ENCODE results near the gene RXRA. TPM values are rescaled to one million over a fixed set of nuclear protein-coding genes. Genes with fewer than 3 reads are reported as not detected.

The RXRA gene
- polyA plus RNA-seq, 1 of the 3 experiments (the other 2 are of a cell fraction) = 7.6 TPM

DNA sequence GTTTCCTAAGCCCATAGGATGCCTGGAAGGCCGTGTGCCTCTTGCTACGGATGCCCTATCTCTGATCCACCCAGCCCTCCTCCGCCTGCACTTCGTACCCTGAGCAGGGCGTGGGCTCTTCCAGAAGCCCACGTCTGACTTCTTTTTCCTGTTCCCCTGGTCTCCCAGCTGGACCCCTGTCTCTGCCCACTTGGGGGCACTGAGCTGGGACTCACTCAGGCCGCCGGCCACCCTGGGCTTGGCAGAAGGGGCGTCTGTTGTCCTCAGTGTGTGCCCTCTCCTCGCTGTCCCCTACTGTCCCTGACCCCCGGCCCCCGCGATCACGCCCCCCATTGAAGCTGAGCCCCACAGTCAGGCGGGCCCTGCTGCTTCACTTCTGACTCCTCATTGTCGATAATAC is 22.0 kb upstream of the RXRA start:
- peaks cover 6% of the 10 kb centered on the region; the same call in 1 of the 2 replicates for H3K27me3 ChIP-seq (ENCODE audit: insufficient read depth)
- H3K27ac ChIP-seq (ENCODE audit: low read depth in 2 of 2, low read length in 1 of 2) = no peak overlapping the region
- H3F3A ChIP-seq (replicated peaks; ENCODE audit: insufficient read depth) = no peaks in the 10 kb centered on the region
- CTCF ChIA-PET = interaction anchor here (1.0 to 2.3 kb wide), 3 partner anchors 11 to 21 kb away, joined by 3 to 7 read pairs (median 3); no protein-coding TSS in a partner anchor
- H2AFZ ChIP-seq (ENCODE audit: low read depth) = no peak overlapping the region
- no peaks in the 10 kb centered on the region for H3K9me2 ChIP-seq
- WGBS (ENCODE audit: low lambda C conversion rate) = 71% methylated on average over 16 of the region's 16 CpGs
- no peaks in the 10 kb centered on the region for H3K79me2 ChIP-seq (ENCODE audit: insufficient read depth)
- H4K20me1 ChIP-seq (ENCODE audit: insufficient read depth) = no peaks in the 10 kb centered on the region
- H3K36me3 ChIP-seq (replicated peaks in 1 of 2; ENCODE audit: control insufficient read depth in 1 of 2, insufficient read depth in 2 of 2, low read length in 1 of 2) = no peaks in the 10 kb centered on the region
- POLR2A ChIA-PET = no interaction called here
- DNase-seq = no peak
- TF ChIP-seq, protein P1, sequence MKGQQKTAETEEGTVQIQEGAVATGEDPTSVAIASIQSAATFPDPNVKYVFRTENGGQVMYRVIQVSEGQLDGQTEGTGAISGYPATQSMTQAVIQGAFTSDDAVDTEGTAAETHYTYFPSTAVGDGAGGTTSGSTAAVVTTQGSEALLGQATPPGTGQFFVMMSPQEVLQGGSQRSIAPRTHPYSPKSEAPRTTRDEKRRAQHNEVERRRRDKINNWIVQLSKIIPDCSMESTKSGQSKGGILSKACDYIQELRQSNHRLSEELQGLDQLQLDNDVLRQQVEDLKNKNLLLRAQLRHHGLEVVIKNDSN (IDR thresholded peaks at IDR 0.05; ENCODE audit: borderline replicate concordance, low read depth) = no peak
- TF ChIP-seq JUND (IDR thresholded peaks at IDR 0.05) = no peak
- TF ChIP-seq RFX5 (IDR thresholded peaks at IDR 0.05; ENCODE audit: low read length) = no peak
- TF ChIP-seq, protein P2, sequence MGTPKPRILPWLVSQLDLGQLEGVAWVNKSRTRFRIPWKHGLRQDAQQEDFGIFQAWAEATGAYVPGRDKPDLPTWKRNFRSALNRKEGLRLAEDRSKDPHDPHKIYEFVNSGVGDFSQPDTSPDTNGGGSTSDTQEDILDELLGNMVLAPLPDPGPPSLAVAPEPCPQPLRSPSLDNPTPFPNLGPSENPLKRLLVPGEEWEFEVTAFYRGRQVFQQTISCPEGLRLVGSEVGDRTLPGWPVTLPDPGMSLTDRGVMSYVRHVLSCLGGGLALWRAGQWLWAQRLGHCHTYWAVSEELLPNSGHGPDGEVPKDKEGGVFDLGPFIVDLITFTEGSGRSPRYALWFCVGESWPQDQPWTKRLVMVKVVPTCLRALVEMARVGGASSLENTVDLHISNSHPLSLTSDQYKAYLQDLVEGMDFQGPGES (IDR thresholded peaks at IDR 0.05; ENCODE audit: low read depth, low read length) = no peak
- no peak for TF ChIP-seq TEAD4 (IDR thresholded peaks at IDR 0.05; ENCODE audit: borderline replicate concordance, insufficient read depth)
- TF ChIP-seq TCF12 (IDR thresholded peaks at IDR 0.05) = no peak
- TF ChIP-seq RCOR1 (IDR thresholded peaks at IDR 0.05; ENCODE audit: low read length) = no peak
- TF ChIP-seq CTCF (IDR thresholded peaks at IDR 0.05) = no peak
- TF ChIP-seq, protein P3, sequence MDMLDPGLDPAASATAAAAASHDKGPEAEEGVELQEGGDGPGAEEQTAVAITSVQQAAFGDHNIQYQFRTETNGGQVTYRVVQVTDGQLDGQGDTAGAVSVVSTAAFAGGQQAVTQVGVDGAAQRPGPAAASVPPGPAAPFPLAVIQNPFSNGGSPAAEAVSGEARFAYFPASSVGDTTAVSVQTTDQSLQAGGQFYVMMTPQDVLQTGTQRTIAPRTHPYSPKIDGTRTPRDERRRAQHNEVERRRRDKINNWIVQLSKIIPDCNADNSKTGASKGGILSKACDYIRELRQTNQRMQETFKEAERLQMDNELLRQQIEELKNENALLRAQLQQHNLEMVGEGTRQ (IDR thresholded peaks at IDR 0.05; ENCODE audit: borderline replicate concordance, low read depth, low read length) = no peak
- no peak for TF ChIP-seq GABPA (IDR thresholded peaks at IDR 0.05; ENCODE audit: low read depth)
- no peak for TF ChIP-seq RAD21 (IDR thresholded peaks at IDR 0.05; ENCODE audit: low read length)
- no peak for TF ChIP-seq FOXM1 (IDR thresholded peaks at IDR 0.05; ENCODE audit: low read depth)
- TF ChIP-seq SIN3A (IDR thresholded peaks at IDR 0.05; ENCODE audit: borderline replicate concordance, low read depth, low read length) = no peak
- TF ChIP-seq, protein P4, sequence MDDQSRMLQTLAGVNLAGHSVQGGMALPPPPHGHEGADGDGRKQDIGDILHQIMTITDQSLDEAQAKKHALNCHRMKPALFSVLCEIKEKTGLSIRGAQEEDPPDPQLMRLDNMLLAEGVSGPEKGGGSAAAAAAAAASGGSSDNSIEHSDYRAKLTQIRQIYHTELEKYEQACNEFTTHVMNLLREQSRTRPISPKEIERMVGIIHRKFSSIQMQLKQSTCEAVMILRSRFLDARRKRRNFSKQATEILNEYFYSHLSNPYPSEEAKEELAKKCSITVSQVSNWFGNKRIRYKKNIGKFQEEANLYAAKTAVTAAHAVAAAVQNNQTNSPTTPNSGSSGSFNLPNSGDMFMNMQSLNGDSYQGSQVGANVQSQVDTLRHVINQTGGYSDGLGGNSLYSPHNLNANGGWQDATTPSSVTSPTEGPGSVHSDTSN (IDR thresholded peaks at IDR 0.05) = no peak
- no peak for TF ChIP-seq GATA2 (CRISPR knock-in tag; IDR thresholded peaks at IDR 0.05)
- TF ChIP-seq NRF1 (IDR thresholded peaks at IDR 0.05; ENCODE audit: low read depth, low read length) = no peak
- H3K4me1 ChIP-seq (ENCODE audit: control insufficient read depth in 1 of 2, insufficient read depth in 2 of 2, low read depth in 1 of 2, low read length in 1 of 2) = no peaks in the 10 kb centered on the region; a peak in 1 of 4 replicates
- H3K9me3 ChIP-seq = no peaks in the 10 kb centered on the region
- no peak overlapping the region for H3K4me2 ChIP-seq
- H3K9ac ChIP-seq = no peak overlapping the region
- H3K4me3 ChIP-seq (ENCODE audit: low read depth in 2 of 2, low read length in 1 of 2) = no peak overlapping the region
